MM.1S (cell line): ENCODE data around the gene LRMDA.

Source experiments
- DNase-seq: peaks from one replicate; pipeline ENCODE4 v3.0.0-alpha.2; 2015
- H2AFZ ChIP-seq: fragments of 300-600 bp; sonication (generic); 2 replicates; pipeline ENCODE4 v1.6.0; 2016; ENCODE audit warnings: antibody characterized with exemption, low read length
- H3F3A ChIP-seq: fragments of 300-600 bp; sonication (generic); 2 replicates; pipeline ENCODE4 v1.6.1; 2016; ENCODE audit warnings: mild to moderate bottlenecking, antibody characterized with exemption, low read length, moderate library complexity, mixed read lengths; ENCODE audit not compliant: insufficient read depth
- H3K27ac ChIP-seq: fragments of 300-600 bp; sonication (generic); 2 replicates; pipeline ENCODE4 v1.5.1; 2016; ENCODE audit warnings: mild to moderate bottlenecking, low read length
- H3K27me3 ChIP-seq: fragments of 300-600 bp; sonication (generic); replicated peaks from 2 replicates; pipeline ENCODE4 v1.6.0; 2016; ENCODE audit warnings: low read length; ENCODE audit not compliant: insufficient read depth
- H3K36me3 ChIP-seq: fragments of 300-600 bp; sonication (generic); replicated peaks from 2 replicates; pipeline ENCODE4 v1.6.1; 2016; ENCODE audit warnings: mild to moderate bottlenecking, low read length, mixed read lengths; ENCODE audit not compliant: insufficient read depth
- H3K4me1 ChIP-seq: fragments of 300-600 bp; sonication (generic); 2 replicates; pipeline ENCODE4 v1.6.1; 2016; ENCODE audit warnings: low read length, mixed read lengths
- H3K4me2 ChIP-seq: fragments of 300-600 bp; sonication (generic); 2 replicates; pipeline ENCODE4 v1.6.0; 2016; ENCODE audit warnings: low read depth, low read length
- H3K4me3 ChIP-seq: fragments of 300-600 bp; sonication (generic); 2 replicates; pipeline ENCODE4 v1.5.1; 2016; ENCODE audit warnings: low read length, mixed read lengths
- H3K79me2 ChIP-seq: fragments of 300-600 bp; sonication (generic); 2 replicates; pipeline ENCODE4 v1.6.1; 2016; ENCODE audit warnings: mixed run types, low read length, mixed read lengths
- H3K9ac ChIP-seq: fragments of 300-600 bp; sonication (generic); 2 replicates; pipeline ENCODE4 v1.6.1; 2016; ENCODE audit warnings: low read length, mixed read lengths
- H3K9me2 ChIP-seq: fragments of 300-600 bp; sonication (generic); replicated peaks from 2 replicates; pipeline ENCODE4 v1.6.1; 2016; ENCODE audit warnings: mild to moderate bottlenecking, low read length, mixed read lengths; ENCODE audit not compliant: insufficient read depth
- H3K9me3 ChIP-seq: fragments of 300-600 bp; sonication (generic); replicated peaks from 2 replicates; pipeline ENCODE4 v1.6.1; 2016; ENCODE audit warnings: mild to moderate bottlenecking, low read length, mixed read lengths; ENCODE audit not compliant: insufficient read depth
- H4K20me1 ChIP-seq: fragments of 300-600 bp; sonication (generic); 2 replicates; pipeline ENCODE4 v1.6.1; 2016; ENCODE audit warnings: mild to moderate bottlenecking, low read length, moderate library complexity, mixed read lengths; ENCODE audit not compliant: insufficient read depth
- CTCF ChIP-seq: fragments of 300-600 bp; sonication (generic); IDR thresholded peaks from 2 replicates; pipeline ENCODE4 v1.5.1; 2016; ENCODE audit warnings: antibody characterized with exemption, low read length, mixed read lengths
- EZH2 ChIP-seq: fragments of 300-600 bp; sonication (generic); optimal IDR thresholded peaks from 2 replicates; pipeline ENCODE3; 2017; ENCODE audit warnings: low read depth, mild to moderate bottlenecking, antibody characterized with exemption, low read length, mixed read lengths
- EZH2phosphoT487 ChIP-seq: fragments of 300-600 bp; sonication (generic); IDR thresholded peaks from 2 replicates; pipeline ENCODE4 v1.6.1; 2018; ENCODE audit warnings: antibody characterized with exemption, low read length

The LRMDA gene

DNA sequence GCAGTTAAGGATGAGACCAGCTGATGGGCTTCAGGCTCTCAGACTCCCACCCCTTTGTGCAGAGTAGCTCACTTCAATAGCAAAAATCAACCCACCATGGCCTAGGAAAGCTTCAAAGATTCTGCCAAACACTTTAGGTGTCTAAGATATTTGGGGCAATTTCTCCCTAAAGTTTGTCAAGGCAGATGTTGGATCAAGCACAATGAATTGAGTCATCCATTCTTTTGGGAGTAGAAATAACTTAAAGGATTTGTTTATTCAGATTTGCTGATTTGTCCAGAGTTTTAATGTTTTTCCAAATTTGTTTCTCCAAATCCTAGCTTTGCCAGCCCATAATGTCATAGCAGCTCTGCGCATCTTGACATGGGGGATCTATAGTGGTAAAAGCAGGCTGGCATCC lies 855.1 kb downstream of the LRMDA start:
- H3K9me2 ChIP-seq, result no peaks in the 10 kb centered on the region
- no peaks in the 10 kb centered on the region for H3K27me3 ChIP-seq
- H3K4me1 ChIP-seq, result no peaks in the 10 kb centered on the region
- no peaks in the 10 kb centered on the region for H3K36me3 ChIP-seq
- H4K20me1 ChIP-seq, result no peaks in the 10 kb centered on the region
- no peak overlapping the region for H3K27ac ChIP-seq
- H3K9me3 ChIP-seq, result no peaks in the 10 kb centered on the region
- no peak overlapping the region for H2AFZ ChIP-seq
- no peak for DNase-seq
- H3K79me2 ChIP-seq, result no peaks in the 10 kb centered on the region
- TF ChIP-seq EZH2phosphoT487, result no peak
- no peak for TF ChIP-seq EZH2
- TF ChIP-seq CTCF, result no peak
- no peak overlapping the region for H3K4me2 ChIP-seq
- H3F3A ChIP-seq, result no peaks in the 10 kb centered on the region
- H3K9ac ChIP-seq, result no peak overlapping the region
- no peak overlapping the region for H3K4me3 ChIP-seq

GRCh38 chr10:76287856-76288255 lies 856.4 kb downstream of the LRMDA start:
- H3K27me3 ChIP-seq, result no peaks in the 10 kb centered on the region
- no peak overlapping the region for H3K4me2 ChIP-seq
- H3K79me2 ChIP-seq, result no peaks in the 10 kb centered on the region
- TF ChIP-seq EZH2 (no peak), EZH2phosphoT487 (no peak), CTCF (no peak)
- no peaks in the 10 kb centered on the region for H3F3A ChIP-seq
- H3K9me2 ChIP-seq, result no peaks in the 10 kb centered on the region
- no peak for DNase-seq
- H3K36me3 ChIP-seq, result no peaks in the 10 kb centered on the region
- H3K27ac ChIP-seq, result no peak overlapping the region
- H3K4me1 ChIP-seq, result no peaks in the 10 kb centered on the region
- no peak overlapping the region for H3K4me3 ChIP-seq
- H3K9ac ChIP-seq, result no peak overlapping the region
- H2AFZ ChIP-seq, result no peak overlapping the region
- H4K20me1 ChIP-seq, result no peaks in the 10 kb centered on the region
- no peaks in the 10 kb centered on the region for H3K9me3 ChIP-seq

DNA sequence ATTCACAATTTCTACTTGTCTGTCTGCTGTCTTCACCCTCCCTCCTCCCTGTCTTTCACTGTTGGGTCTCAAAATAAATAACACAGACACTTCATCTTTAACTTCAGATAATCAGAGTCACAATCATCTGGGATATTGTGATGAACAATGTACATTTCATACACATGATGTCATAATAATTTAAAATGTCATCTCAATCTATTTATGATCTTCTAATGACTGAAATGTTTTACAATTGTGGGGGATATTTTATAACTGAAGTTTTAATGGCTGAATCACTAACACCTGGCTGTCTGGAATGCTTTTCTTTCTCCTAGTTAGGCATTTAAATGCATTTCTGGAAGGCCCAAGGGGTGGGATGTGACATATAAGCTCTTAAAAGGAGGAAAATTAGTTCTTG lies 859.8 kb downstream of the LRMDA start:
- H3K79me2 ChIP-seq, result no peaks in the 10 kb centered on the region
- no peaks in the 10 kb centered on the region for H3K27me3 ChIP-seq
- no peaks in the 10 kb centered on the region for H3F3A ChIP-seq
- no peak overlapping the region for H3K9ac ChIP-seq
- no peak overlapping the region for H2AFZ ChIP-seq
- DNase-seq, result no peak
- no peak overlapping the region for H3K4me3 ChIP-seq
- no peaks in the 10 kb centered on the region for H3K4me1 ChIP-seq
- H3K4me2 ChIP-seq, result no peak overlapping the region
- no peaks in the 10 kb centered on the region for H3K9me2 ChIP-seq
- no peak for TF ChIP-seq EZH2phosphoT487
- no peaks in the 10 kb centered on the region for H3K36me3 ChIP-seq
- H3K27ac ChIP-seq, result no peak overlapping the region
- no peaks in the 10 kb centered on the region for H3K9me3 ChIP-seq
- no peaks in the 10 kb centered on the region for H4K20me1 ChIP-seq

DNA sequence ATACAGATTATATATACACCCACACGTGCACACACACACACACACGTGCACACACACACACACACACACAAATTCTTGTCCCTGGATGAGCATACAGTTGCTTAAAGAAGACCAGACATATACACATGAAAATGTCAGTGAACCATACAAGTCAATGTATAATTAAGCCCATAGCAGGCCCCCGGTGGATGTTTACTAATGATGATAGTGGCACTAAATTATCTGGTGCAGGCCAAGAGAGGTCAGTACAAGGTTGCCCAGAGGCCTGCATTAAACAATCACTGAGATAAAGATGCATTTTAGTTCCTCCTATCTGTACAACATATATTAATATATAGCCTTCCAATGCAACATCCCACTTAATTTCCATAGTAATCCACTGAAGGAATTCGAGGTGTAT lies 860.5 kb downstream of the LRMDA start:
- Histone ChIP-seq H3K4me3 (no peak overlapping the region), H3K27ac (no peak overlapping the region), H3K4me1 (no peaks in the 10 kb centered on the region), H3K9me2 (no peaks in the 10 kb centered on the region), H2AFZ (no peak overlapping the region), H3K36me3 (no peaks in the 10 kb centered on the region), H3K9ac (no peak overlapping the region), H4K20me1 (no peaks in the 10 kb centered on the region), H3K27me3 (no peaks in the 10 kb centered on the region), H3K79me2 (no peaks in the 10 kb centered on the region), H3K9me3 (no peaks in the 10 kb centered on the region), H3K4me2 (no peak overlapping the region), H3F3A (no peaks in the 10 kb centered on the region)
- TF ChIP-seq EZH2, result no peak
- TF ChIP-seq CTCF, result no peak
- no peak for TF ChIP-seq EZH2phosphoT487
- DNase-seq, result no peak
